Neural progenitor cell (in vitro differentiated cells): ENCODE results near the gene CSE1L. TPM values are rescaled to one million over a fixed set of nuclear protein-coding genes. Genes with fewer than 3 reads are reported as not detected.
"Not testable (repeated sequence)": the region's sequence is repeated elsewhere in the genome, so short reads cannot be mapped to it uniquely, and the experiment has no call there.

ENCODE experiments used
- DNase-seq: peaks from one replicate; pipeline ENCODE4 v3.0.0-alpha.2; 2016; ENCODE audit warnings: low spot score
- H2AFZ ChIP-seq: fragments of 200-600 bp; sonication (generic); replicated peaks from 2 replicates; pipeline ENCODE4 v1.6.1; 2016; ENCODE audit warnings: antibody characterized with exemption
- H3F3A ChIP-seq: fragments of 200-600 bp; sonication (generic); 2 replicates; pipeline ENCODE4 v1.6.1; 2016; ENCODE audit warnings: antibody characterized with exemption, low read depth
- H3K27ac ChIP-seq: fragments of 200-600 bp; sonication (generic); 2 replicates; pipeline ENCODE4 v1.5.1; 2016; ENCODE audit warnings: mild to moderate bottlenecking
- H3K27me3 ChIP-seq: fragments of 200-600 bp; sonication (generic); 2 replicates; pipeline ENCODE4 v1.6.1; 2016; ENCODE audit warnings: mild to moderate bottlenecking, moderate library complexity
- H3K36me3 ChIP-seq: fragments of 200-600 bp; sonication (generic); 2 replicates; pipeline ENCODE4 v1.5.1; 2016
- H3K4me1 ChIP-seq: fragments of 200-600 bp; sonication (generic); 2 replicates; pipeline ENCODE4 v1.6.1; 2016; ENCODE audit warnings: mixed run types
- H3K4me2 ChIP-seq: fragments of 200-600 bp; sonication (generic); 2 replicates; pipeline ENCODE4 v1.6.1; 2016
- H3K4me3 ChIP-seq: fragments of 200-600 bp; sonication (generic); 2 replicates; pipeline ENCODE4 v1.5.1; 2016
- H3K79me2 ChIP-seq: fragments of 200-600 bp; sonication (generic); 2 replicates; pipeline ENCODE4 v1.6.1; 2016; ENCODE audit warnings: low read depth
- H3K9ac ChIP-seq: fragments of 200-600 bp; sonication (generic); 2 replicates; pipeline ENCODE4 v1.6.1; 2016
- H3K9me3 ChIP-seq: fragments of 200-600 bp; sonication (generic); 2 replicates; pipeline ENCODE4 v1.5.1; 2016; ENCODE audit warnings: low read depth
- H4K20me1 ChIP-seq: fragments of 200-600 bp; sonication (generic); 2 replicates; pipeline ENCODE4 v1.6.1; 2016; ENCODE audit warnings: low read depth
- H3K27ac Mint-ChIP-seq: 3 replicates; pipeline ENCODE4 v1.8.0; 2021; ENCODE audit warnings: mixed read lengths
- H3K27me3 Mint-ChIP-seq: 2 replicates; pipeline ENCODE4 v1.8.0; 2022; ENCODE audit warnings: low read depth, mild to moderate bottlenecking, inconsistent platforms, moderate library complexity, mixed read lengths; ENCODE audit not compliant: insufficient read depth
- H3K36me3 Mint-ChIP-seq: 3 replicates; pipeline ENCODE4 v1.8.0; 2021; ENCODE audit warnings: mixed read lengths
- H3K4me1 Mint-ChIP-seq: 3 replicates; pipeline ENCODE4 v1.8.0; 2021; ENCODE audit warnings: mixed read lengths
- H3K4me3 Mint-ChIP-seq: 3 replicates; pipeline ENCODE4 v1.8.0; 2021; ENCODE audit warnings: mild to moderate bottlenecking, moderate library complexity, mixed read lengths
- H3K9me3 Mint-ChIP-seq: 3 replicates; pipeline ENCODE4 v1.8.0; 2020; ENCODE audit warnings: mixed read lengths
- CTCF ChIP-seq: fragments of 200-600 bp; sonication (generic); IDR thresholded peaks from 2 replicates; pipeline ENCODE4 v1.5.1; 2017; ENCODE audit warnings: antibody characterized with exemption, mild to moderate bottlenecking
- EZH2 ChIP-seq: fragments of 200-600 bp; sonication (generic); IDR thresholded peaks from 2 replicates; pipeline ENCODE4 v1.6.1; 2017; ENCODE audit warnings: antibody characterized with exemption, mild to moderate bottlenecking, moderate library complexity
- EZH2phosphoT487 ChIP-seq: fragments of 200-600 bp; sonication (generic); IDR thresholded peaks from 2 replicates; pipeline ENCODE4 v1.6.1; 2017; ENCODE audit warnings: antibody characterized with exemption
- total RNA-seq: library from RNA; depleted of rRNA; stranded (reverse); fragments of >200 nt; gene quantifications from 2 replicates; pipeline ENCODE4 v1.2.3, GENCODE V29; 2015; ENCODE audit warnings: low replicate concordance

CSE1L gene
- total RNA-seq, 1 donor from 2014 or later: 348 TPM

- Histone ChIP-seq H3K9me3 (no peaks in the 10 kb centered on the region), H3K9ac (no peak overlapping the region), H3F3A (peaks cover 23% of the 10 kb centered on the region), H4K20me1 (peaks cover 37% of the 10 kb centered on the region), H3K27me3 (no peaks in the 10 kb centered on the region), H3K4me2 (no peak overlapping the region), H2AFZ (no peak overlapping the region), H3K27ac (no peak overlapping the region), H3K79me2 (peaks cover 54% of the 10 kb centered on the region), H3K4me1 (peaks cover 9% of the 10 kb centered on the region), H3K36me3 (peaks cover 21% of the 10 kb centered on the region), H3K4me3 (no peak overlapping the region)
- Mint-ChIP-seq H3K27ac (no peak overlapping the region), H3K4me3 (no peak overlapping the region), H3K27me3 (no peaks in the 10 kb centered on the region), H3K36me3 (peaks cover 55% of the 10 kb centered on the region), H3K9me3 (no peaks in the 10 kb centered on the region), H3K4me1 (no peaks in the 10 kb centered on the region)
- no peak for DNase-seq
- no peak for TF ChIP-seq CTCF
- no peak for TF ChIP-seq EZH2phosphoT487
- no peak for TF ChIP-seq EZH2
Measured at GRCh38 chr20:49099011-49099410, 52.9 kb downstream of the CSE1L start.

GRCh38 chr20:49100292-49100691 is 54.2 kb downstream of the CSE1L start:
- H3F3A ChIP-seq: peaks cover 31% of the 10 kb centered on the region
- not testable (repeated sequence) for H3K27ac Mint-ChIP-seq, H3K27me3 Mint-ChIP-seq, DNase-seq, H3K4me3 ChIP-seq, H3K4me1 Mint-ChIP-seq, H3K4me3 Mint-ChIP-seq, H3K27ac ChIP-seq, H2AFZ ChIP-seq, H3K9ac ChIP-seq, H3K27me3 ChIP-seq, H3K9me3 Mint-ChIP-seq, H3K4me2 ChIP-seq, H3K9me3 ChIP-seq
- peaks cover 15% of the 10 kb centered on the region for H3K36me3 ChIP-seq
- peaks cover 15% of the 10 kb centered on the region for H3K4me1 ChIP-seq
- peaks cover 54% of the 10 kb centered on the region for H3K79me2 ChIP-seq
- peaks cover 49% of the 10 kb centered on the region for H3K36me3 Mint-ChIP-seq
- peaks cover 39% of the 10 kb centered on the region for H4K20me1 ChIP-seq

GRCh38 chr20:49100972-49101371 is 54.9 kb downstream of the CSE1L start:
- Histone ChIP-seq H3K36me3 (peaks cover 8% of the 10 kb centered on the region), H3K79me2 (peaks cover 50% of the 10 kb centered on the region), H3K4me2 (no peak overlapping the region), H3F3A (peaks cover 36% of the 10 kb centered on the region), H3K4me3 (no peak overlapping the region), H3K4me1 (peaks cover 15% of the 10 kb centered on the region), H3K27ac (no peak overlapping the region), H3K9ac (no peak overlapping the region), H2AFZ (no peak overlapping the region), H3K9me3 (no peaks in the 10 kb centered on the region), H3K27me3 (no peaks in the 10 kb centered on the region), H4K20me1 (peaks cover 39% of the 10 kb centered on the region)
- no peak for DNase-seq
- no peaks in the 10 kb centered on the region for H3K4me1 Mint-ChIP-seq
- no peaks in the 10 kb centered on the region for H3K9me3 Mint-ChIP-seq
- H3K36me3 Mint-ChIP-seq: peaks cover 47% of the 10 kb centered on the region
- no peaks in the 10 kb centered on the region for H3K27me3 Mint-ChIP-seq
- H3K4me3 Mint-ChIP-seq: no peak overlapping the region
- no peak for TF ChIP-seq EZH2
- TF ChIP-seq CTCF: no peak
- no peak for TF ChIP-seq EZH2phosphoT487
- H3K27ac Mint-ChIP-seq: no peak overlapping the region

- Histone ChIP-seq H3K4me1 (peaks cover 15% of the 10 kb centered on the region), H3K27ac (peak overlapping the region; percentile 70), H3F3A (peaks cover 48% of the 10 kb centered on the region), H3K79me2 (peaks cover 33% of the 10 kb centered on the region), H3K9ac (no peak overlapping the region), H3K27me3 (no peaks in the 10 kb centered on the region), H3K4me2 (no peak overlapping the region), H3K4me3 (no peak overlapping the region), H3K9me3 (no peaks in the 10 kb centered on the region), H4K20me1 (peaks cover 38% of the 10 kb centered on the region), H2AFZ (no peak overlapping the region), H3K36me3 (no peaks in the 10 kb centered on the region)
- TF ChIP-seq CTCF (no peak), EZH2 (no peak), EZH2phosphoT487 (no peak)
- Mint-ChIP-seq H3K27ac (no peak overlapping the region), H3K36me3 (peaks cover 40% of the 10 kb centered on the region), H3K9me3 (no peaks in the 10 kb centered on the region), H3K27me3 (no peaks in the 10 kb centered on the region), H3K4me3 (no peak overlapping the region), H3K4me1 (no peaks in the 10 kb centered on the region)
- DNase-seq: no peak
Measured at GRCh38 chr20:49103019-49103418, 56.9 kb downstream of the CSE1L start.
